Activated T-helper 9 cell treated with anti-CD3 and anti-CD28 coated beads, Interleukin-2, amount 50 U/mL, for 16 hours (primary cell): ENCODE results near the gene PLPP1.
"Not testable (repeated sequence)": the region's sequence is repeated elsewhere in the genome, so short reads cannot be mapped to it uniquely, and the experiment has no call there.

ENCODE experiments used
- DNase-seq: peaks from one replicate; pipeline ENCODE4 v3.0.0-alpha.2; 2020; ENCODE audit warnings: low read depth

Gene PLPP1

DNA sequence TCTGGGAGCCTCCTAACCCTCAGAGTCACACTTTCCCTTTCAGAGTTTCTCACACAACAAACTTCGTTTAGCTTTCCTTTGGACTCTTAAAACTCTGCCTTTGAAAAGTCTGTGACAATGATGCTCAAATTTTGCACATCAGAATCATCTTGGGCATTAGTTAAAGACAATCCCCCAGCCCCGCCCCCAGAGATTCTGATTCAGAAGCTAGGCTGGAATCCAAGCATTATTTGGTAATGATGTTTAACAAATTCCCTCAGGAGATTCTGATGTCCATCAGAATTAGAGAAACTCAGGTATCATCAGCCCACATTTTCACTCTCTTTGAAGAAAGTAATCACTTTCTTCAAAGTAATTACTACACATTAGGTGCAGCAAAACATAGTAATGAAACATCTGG is 9.6 kb upstream of the PLPP1 start:
- no peak for DNase-seq

- DNase-seq, result no peak
Observed at GRCh38 chr5:55541056-55541635, 6.4 kb upstream of the PLPP1 start.

- DNase-seq, result no peak
Observed at GRCh38 chr5:55540525-55540924, 5.8 kb upstream of the PLPP1 start.

- no peak for DNase-seq
Observed at GRCh38 chr5:55540024-55540423, 5.3 kb upstream of the PLPP1 start.

GRCh38 chr5:55538661-55539060 is 3.9 kb upstream of the PLPP1 start:
- DNase-seq, result no peak

- not testable (repeated sequence) for DNase-seq
Observed at GRCh38 chr5:55537315-55537714, 2.6 kb upstream of the PLPP1 start.

- no peak for DNase-seq
Observed at GRCh38 chr5:55535199-55535905, 588 bp upstream of the PLPP1 start.

GRCh38 chr5:55533521-55534435 is 986 bp downstream of the PLPP1 start:
- no peak for DNase-seq

DNA sequence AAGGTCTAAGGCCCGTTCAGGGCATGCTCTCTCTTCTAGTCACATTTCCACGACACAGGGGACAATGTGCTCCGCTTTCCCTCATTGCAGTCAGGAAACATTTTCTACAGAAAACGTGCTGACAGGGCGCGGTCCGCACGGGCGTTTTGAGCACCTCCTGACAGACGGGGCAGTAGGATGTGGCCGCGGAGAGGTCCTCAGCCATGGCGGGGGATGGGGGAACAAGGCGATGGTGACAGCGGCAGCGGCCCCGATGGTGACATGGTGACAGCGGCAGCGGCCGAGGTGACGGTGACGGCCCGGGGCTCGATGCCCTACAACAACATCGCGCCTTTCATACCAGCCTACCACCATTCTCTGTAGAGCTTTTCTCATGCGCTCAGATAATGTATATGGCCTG is 4.1 kb downstream of the PLPP1 start:
- DNase-seq, result no peak

DNA sequence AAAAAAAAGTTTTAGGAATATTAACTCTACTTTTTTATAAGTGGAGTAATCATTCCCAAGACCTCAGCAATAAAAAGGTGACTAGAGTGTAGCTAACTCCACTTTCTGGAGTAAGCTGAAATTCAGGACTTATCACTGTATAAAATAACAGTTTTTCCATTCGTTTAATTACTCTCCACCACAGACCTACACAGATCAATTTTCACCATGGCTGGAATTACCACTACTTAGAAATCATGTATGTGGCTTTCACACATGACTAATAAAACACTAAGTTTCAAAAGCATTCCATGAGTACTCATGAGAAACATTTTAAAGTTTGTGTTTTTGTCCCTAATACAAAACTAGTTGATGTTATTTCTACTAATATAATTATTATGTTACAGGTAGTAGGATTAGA is 9.9 kb downstream of the PLPP1 start:
- no peak for DNase-seq

DNA sequence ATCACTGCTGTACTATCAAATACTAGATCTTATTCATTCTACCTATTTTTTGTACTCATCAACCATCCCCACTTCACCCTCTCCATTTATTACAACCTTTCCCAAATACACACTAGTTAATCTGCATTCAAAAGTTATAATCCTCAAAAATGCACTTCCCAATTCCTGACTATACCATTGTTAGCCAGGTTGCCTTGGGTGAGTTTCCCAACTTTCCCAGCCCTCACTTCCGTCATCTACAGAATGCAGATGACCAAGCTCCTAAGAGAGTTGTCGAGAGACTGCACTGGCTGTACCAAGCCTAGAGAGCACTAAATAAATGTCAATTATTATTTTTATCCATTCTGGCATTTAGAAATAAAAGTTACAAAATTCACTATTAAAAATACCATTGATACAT is 11.5 kb downstream of the PLPP1 start:
- no peak for DNase-seq

GRCh38 chr5:55521881-55522280 is 12.9 kb downstream of the PLPP1 start:
- no peak for DNase-seq

DNA sequence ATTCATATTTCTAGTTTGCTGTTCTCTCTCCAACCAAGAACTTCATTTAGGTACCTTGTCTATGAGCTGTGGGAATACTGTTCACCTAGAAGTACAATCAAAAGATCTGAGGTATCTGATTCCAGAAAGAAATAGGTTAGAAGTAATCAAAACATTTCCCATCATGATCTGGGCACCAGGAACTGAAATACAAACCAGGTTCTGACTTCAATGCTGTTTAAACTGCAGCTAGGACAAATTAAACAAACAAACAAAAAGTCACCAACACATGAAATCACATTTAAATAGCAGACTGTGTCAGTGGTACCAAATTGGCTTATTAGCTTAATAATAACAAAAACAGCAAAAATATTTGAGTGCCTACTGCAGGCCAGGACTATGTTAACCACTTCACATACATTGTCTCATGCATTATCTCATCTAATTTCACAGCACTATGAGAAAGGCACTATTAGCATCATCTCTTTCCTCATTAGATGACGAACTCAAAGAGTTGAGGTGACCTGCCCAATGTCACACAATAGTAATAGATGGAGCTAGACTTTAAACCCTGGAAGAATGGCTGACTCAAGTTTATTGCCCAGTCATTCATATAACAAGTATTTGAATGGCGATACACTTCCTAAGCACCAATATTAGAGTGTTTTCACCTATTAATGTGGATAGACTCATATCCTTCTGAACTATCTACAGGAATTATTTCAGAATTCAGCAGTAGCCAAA is 14.5 kb downstream of the PLPP1 start:
- no peak for DNase-seq

DNA sequence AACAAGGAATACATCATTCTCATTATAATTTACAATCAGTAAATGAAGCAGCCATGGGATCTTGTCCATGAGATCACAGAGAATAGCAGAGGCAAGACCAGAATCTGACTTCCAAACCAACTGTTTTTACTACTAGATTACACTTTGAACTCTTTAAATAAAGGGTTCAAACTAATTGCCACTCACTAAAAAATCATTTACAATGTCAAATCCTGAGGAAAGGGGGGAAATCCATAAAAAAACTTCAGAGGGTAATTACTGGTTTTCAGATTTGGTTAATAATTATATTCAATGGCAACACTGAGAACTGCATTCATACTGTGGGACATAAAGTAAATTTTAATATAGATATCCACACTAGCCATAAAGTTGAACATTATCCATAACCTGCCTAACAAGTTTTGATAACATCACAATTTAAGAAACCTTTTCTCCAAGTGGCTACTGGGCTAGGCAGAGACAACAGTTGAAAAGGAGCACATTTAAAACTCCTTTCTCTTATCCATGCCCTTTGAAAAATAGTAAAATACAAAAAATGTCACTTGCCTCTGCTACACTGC is 15.9 kb downstream of the PLPP1 start:
- DNase-seq, result no peak

- DNase-seq, result no peak
Observed at GRCh38 chr5:55517804-55518203, 17.0 kb downstream of the PLPP1 start.

DNA sequence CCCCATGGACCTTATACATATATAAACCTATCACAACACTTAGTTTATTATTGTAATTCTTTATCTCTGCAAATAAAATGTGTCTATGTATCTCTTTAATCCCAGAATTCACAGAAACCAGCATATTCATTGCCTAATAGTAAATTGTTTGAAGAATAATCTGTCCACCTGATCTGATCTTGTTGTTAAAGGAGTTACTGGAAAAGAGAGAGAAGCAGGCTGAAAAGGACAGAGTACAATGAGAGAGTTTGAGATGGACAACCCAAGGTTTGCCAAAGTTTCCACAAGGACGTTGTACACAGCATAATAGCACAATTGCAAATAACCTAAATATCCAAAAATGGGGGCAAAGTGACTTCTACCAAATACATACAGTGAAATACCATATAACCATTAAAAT is 23.8 kb downstream of the PLPP1 start:
- no peak for DNase-seq

DNA sequence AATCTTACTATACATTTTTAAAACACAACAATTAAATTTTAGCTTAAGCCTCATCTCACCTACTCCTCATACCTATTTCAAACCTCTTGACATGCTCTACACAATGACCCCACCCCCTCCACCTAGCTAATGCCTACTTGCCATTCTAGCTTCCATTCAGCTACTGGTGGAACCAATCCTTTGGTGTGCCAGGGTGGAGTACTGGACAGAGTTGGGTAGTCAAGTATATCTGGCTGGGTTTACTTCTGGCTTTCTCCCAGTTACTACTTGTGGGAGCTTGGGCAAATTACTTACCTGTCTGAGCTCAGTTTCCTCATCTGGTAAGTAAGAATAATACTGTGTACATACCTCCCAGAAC is 24.3 kb downstream of the PLPP1 start:
- no peak for DNase-seq

DNA sequence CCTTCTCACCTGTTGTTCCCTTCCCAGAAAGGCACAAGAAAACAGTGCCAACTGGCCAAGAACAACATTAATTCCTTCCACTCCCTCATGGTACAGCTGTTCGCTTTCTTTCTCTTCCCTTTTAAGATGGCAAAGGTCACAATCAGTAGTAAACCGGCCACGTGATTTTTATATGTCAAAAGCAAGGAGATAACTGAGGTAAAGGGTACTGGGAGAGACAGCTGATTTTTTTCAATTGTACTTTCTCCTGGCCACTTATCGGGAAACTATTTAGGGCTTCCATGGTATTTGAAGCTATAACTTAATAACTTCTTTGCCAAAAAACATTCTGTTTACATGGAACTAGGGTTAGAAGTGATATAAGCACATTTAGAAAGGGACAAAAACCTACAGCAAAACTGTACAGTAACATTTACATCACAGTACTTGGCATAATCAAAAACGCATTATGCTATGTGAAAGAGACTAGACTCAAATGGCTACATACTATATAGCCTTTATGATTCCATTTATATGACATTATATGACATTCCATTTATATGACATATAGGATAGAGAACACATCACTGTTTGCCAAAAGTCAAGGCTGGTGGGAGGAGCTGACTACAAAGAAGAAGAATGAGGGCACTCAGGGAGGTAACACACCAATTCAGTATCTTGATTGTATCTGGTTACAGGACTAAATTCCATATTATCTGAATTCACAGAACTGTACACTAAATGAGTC is 24.8 kb downstream of the PLPP1 start:
- no peak for DNase-seq

- no peak for DNase-seq
Observed at GRCh38 chr5:55509097-55509496, 25.7 kb downstream of the PLPP1 start.

DNA sequence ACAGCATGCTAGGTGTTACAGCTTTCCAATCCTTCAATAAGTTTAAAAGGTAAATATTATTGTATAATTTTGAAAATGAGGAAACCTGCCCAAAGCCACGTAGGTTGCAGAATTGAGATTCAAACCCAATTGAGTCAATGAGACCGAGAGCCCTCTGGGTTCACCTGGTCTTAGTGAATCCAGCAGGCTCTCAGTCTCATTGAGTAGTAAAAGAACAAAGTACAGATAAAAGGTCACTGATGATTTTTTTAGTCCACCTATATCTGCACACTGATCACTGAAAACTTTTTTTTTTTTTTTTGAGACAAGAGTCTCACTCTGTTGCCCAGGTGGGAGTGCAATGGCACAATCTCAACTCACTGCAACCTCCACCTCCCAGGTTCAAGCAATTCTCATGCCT is 27.2 kb downstream of the PLPP1 start:
- no peak for DNase-seq

DNA sequence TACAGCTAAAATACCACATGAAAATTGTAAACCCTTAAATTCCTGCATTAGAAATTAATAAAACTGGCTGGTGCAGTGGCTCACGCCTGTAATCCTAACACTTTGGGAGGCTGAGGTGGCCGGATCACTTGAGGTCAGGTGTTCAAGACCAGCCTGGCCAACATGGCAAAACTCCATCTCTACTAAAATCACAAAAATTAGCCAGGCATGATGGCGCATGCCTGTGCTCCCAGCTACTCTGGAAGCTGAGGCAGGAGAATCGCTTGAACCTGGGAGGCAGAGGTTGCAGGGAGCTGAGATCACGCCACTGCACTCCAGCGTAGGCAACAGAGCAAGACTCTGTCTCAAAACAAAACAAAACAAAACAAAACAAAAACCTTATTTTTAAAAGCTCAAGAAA is 29.1 kb downstream of the PLPP1 start:
- not testable (repeated sequence) for DNase-seq
